CD4-positive, alpha-beta T cell treated with Interleukin-15 for 1 hour (primary cell): Measurements from ENCODE around the gene KLC3.
"Not testable (repeated sequence)": the region's sequence is repeated elsewhere in the genome, so short reads cannot be mapped to it uniquely, and the experiment has no call there.

Source experiments
- DNase-seq: peaks from one replicate; pipeline ENCODE4 v3.0.0-alpha.2; 2020

KLC3 gene

GRCh38 chr19:45320997-45321775 is 19.4 kb upstream of the KLC3 start:
- no peak for DNase-seq

- no peak for DNase-seq
These were observed 18.7 kb upstream of the KLC3 start for GRCh38 chr19:45321848-45322247.

GRCh38 chr19:45322311-45322710 is 18.2 kb upstream of the KLC3 start:
- no peak for DNase-seq

- DNase-seq: no peak
These were observed 17.7 kb upstream of the KLC3 start, which contains the start of gene CKM for GRCh38 chr19:45322744-45323281. Gene CKM (minus strand): TSS chr19:45322875. CDS start chr19:45319713, 3,162 bp downstream.

GRCh38 chr19:45323671-45324081 is 16.9 kb upstream of the KLC3 start:
- no peak for DNase-seq

GRCh38 chr19:45324349-45324907 is 16.1 kb upstream of the KLC3 start:
- no peak for DNase-seq

GRCh38 chr19:45327404-45328143 is 13.0 kb upstream of the KLC3 start:
- DNase-seq: no peak

- DNase-seq: no peak
These were observed 9.1 kb upstream of the KLC3 start for GRCh38 chr19:45331411-45331810.

GRCh38 chr19:45333609-45334303 is 6.8 kb upstream of the KLC3 start:
- no peak for DNase-seq

- not testable (repeated sequence) for DNase-seq
These were observed 5.7 kb upstream of the KLC3 start for GRCh38 chr19:45334881-45335280.

- DNase-seq: no peak
These were observed 3.8 kb upstream of the KLC3 start for GRCh38 chr19:45336696-45337251.

GRCh38 chr19:45339629-45340028 is 921 bp upstream of the KLC3 start:
- no peak for DNase-seq

- no peak for DNase-seq
These were observed 426 bp downstream of the KLC3 start for GRCh38 chr19:45340899-45341453.

- no peak for DNase-seq
These were observed 2.4 kb downstream of the KLC3 start for GRCh38 chr19:45342911-45343310.

GRCh38 chr19:45344621-45345505 is 4.3 kb downstream of the KLC3 start:
- no peak for DNase-seq

- no peak for DNase-seq
These were observed 4.9 kb downstream of the KLC3 start for GRCh38 chr19:45345506-45345860.

- DNase-seq: no peak
These were observed 5.9 kb downstream of the KLC3 start for GRCh38 chr19:45346449-45346848.

- DNase-seq: no peak
These were observed 7.2 kb downstream of the KLC3 start for GRCh38 chr19:45347570-45348366.

- no peak for DNase-seq
These were observed 8.0 kb downstream of the KLC3 start for GRCh38 chr19:45348367-45349125.

- no peak for DNase-seq
These were observed 8.5 kb downstream of the KLC3 start for GRCh38 chr19:45349126-45349415.
